Stimulated activated CD8-positive, alpha-beta memory T cell treated with anti-CD3 and anti-CD28 coated beads, Interleukin-2, amount 100 ng/mL, for 1 hour (primary cell): ENCODE measurements around the gene ITGB7.
"Not testable (repeated sequence)": the region's sequence is repeated elsewhere in the genome, so short reads cannot be mapped to it uniquely, and the experiment has no call there.

Source experiments
- DNase-seq, 2 donors: peaks; one replicate each; pipeline ENCODE4 v3.0.0-alpha.2; 2020; ENCODE audit warnings: low read depth in 2 of 2

The ITGB7 gene

GRCh38 chr12:53218551-53219291 lies 11.7 kb upstream of the ITGB7 start:
- no peak for DNase-seq

GRCh38 chr12:53217931-53218307 lies 10.9 kb upstream of the ITGB7 start:
- no peak for DNase-seq

GRCh38 chr12:53217051-53217930 lies 10.2 kb upstream of the ITGB7 start:
- no peak for DNase-seq

GRCh38 chr12:53215497-53215896 lies 8.4 kb upstream of the ITGB7 start:
- DNase-seq: no peak

GRCh38 chr12:53214687-53215455 lies 7.8 kb upstream of the ITGB7 start:
- no peak for DNase-seq

GRCh38 chr12:53214221-53214620 lies 7.2 kb upstream of the ITGB7 start:
- DNase-seq: no peak

GRCh38 chr12:53213348-53213747 lies 6.3 kb upstream of the ITGB7 start:
- DNase-seq: peak; percentile 68 to 77

- no peak for DNase-seq
These were observed 5.9 kb upstream of the ITGB7 start for GRCh38 chr12:53212931-53213330.

- DNase-seq: no peak
These were observed 4.7 kb upstream of the ITGB7 start for GRCh38 chr12:53211476-53212381.

GRCh38 chr12:53210843-53211242 lies 3.8 kb upstream of the ITGB7 start:
- DNase-seq: no peak

- no peak for DNase-seq
These were observed 1.9 kb upstream of the ITGB7 start for GRCh38 chr12:53208877-53209463.

- no peak for DNase-seq
These were observed 1.4 kb upstream of the ITGB7 start for GRCh38 chr12:53208435-53208834.

- DNase-seq: peak in 1 of 2 donors; percentile 44
These were observed 1.2 kb downstream of the ITGB7 start for GRCh38 chr12:53205747-53206419.

- DNase-seq: no peak
These were observed 2.7 kb downstream of the ITGB7 start for GRCh38 chr12:53204351-53204750.

GRCh38 chr12:53202316-53202715 lies 4.7 kb downstream of the ITGB7 start:
- DNase-seq: not testable (repeated sequence)

- DNase-seq: no peak
These were observed 5.4 kb downstream of the ITGB7 start for GRCh38 chr12:53201639-53202038.

GRCh38 chr12:53201177-53201541 lies 5.9 kb downstream of the ITGB7 start:
- no peak for DNase-seq

- DNase-seq: no peak
These were observed 6.4 kb downstream of the ITGB7 start for GRCh38 chr12:53200458-53201176.

GRCh38 chr12:53200107-53200457 lies 7.0 kb downstream of the ITGB7 start:
- no peak for DNase-seq

GRCh38 chr12:53199700-53200099 lies 7.4 kb downstream of the ITGB7 start:
- DNase-seq: no peak
